RCC 7860 (cell line): ENCODE measurements around the gene PFKP.

Experiments used
- DNase-seq: peaks from one replicate; pipeline ENCODE4 v3.0.0-alpha.2; 2015; ENCODE audit warnings: low spot score
- FAIRE-seq: peaks from 2 replicates; lab custom pipeline; 2012; peaks lifted over from hg19 to GRCh38; lab: Jason Lieb, UNC

The PFKP gene

GRCh38 chr10:3129581-3130340 lies 62.4 kb downstream of the PFKP start:
- FAIRE-seq (no peak), DNase-seq (no peak)

- DNase-seq, result peak; percentile 35
- no peak for FAIRE-seq
Observed at GRCh38 chr10:3131098-3131497, 63.8 kb downstream of the PFKP start.

GRCh38 chr10:3132036-3133025 lies 65.0 kb downstream of the PFKP start:
- FAIRE-seq (no peak), DNase-seq (peak; percentile 31)

GRCh38 chr10:3133948-3134347 lies 66.6 kb downstream of the PFKP start:
- FAIRE-seq, result no peak

GRCh38 chr10:3135006-3135405 lies 67.7 kb downstream of the PFKP start:
- FAIRE-seq, result no peak
- DNase-seq, result no peak

More at GRCh38 chr10:3133948-3134347, 66.6 kb downstream of the PFKP start:
- DNase-seq, result no peak

GRCh38 chr10:3136336-3136735 lies 69.0 kb downstream of the PFKP start:
- no peak for FAIRE-seq
- no peak for DNase-seq

GRCh38 chr10:3136763-3137611 lies 69.6 kb downstream of the PFKP start:
- no peak for FAIRE-seq

GRCh38 chr10:3137958-3138726 lies 70.8 kb downstream of the PFKP start:
- FAIRE-seq (no peak), DNase-seq (no peak)

More at GRCh38 chr10:3136763-3137611, 69.6 kb downstream of the PFKP start:
- DNase-seq, result no peak

GRCh38 chr10:3139216-3139910 lies 72.0 kb downstream of the PFKP start:
- FAIRE-seq (no peak), DNase-seq (no peak)

- DNase-seq (no peak), FAIRE-seq (no peak)
Observed at GRCh38 chr10:3140280-3140679, 72.9 kb downstream of the PFKP start.

- FAIRE-seq (no peak), DNase-seq (no peak)
Observed at GRCh38 chr10:3141351-3142005, 74.1 kb downstream of the PFKP start.

GRCh38 chr10:3142146-3142875 lies 75.0 kb downstream of the PFKP start:
- FAIRE-seq (no peak), DNase-seq (no peak)

- no peak for FAIRE-seq
Observed at GRCh38 chr10:3143366-3143765, 76.0 kb downstream of the PFKP start.

GRCh38 chr10:3143791-3144434 lies 76.6 kb downstream of the PFKP start:
- no peak for DNase-seq
- no peak for FAIRE-seq

More at GRCh38 chr10:3143366-3143765, 76.0 kb downstream of the PFKP start:
- no peak for DNase-seq

- FAIRE-seq, result no peak
- DNase-seq, result no peak
Observed at GRCh38 chr10:3145366-3145765, 78.0 kb downstream of the PFKP start.

GRCh38 chr10:3146289-3146688 lies 78.9 kb downstream of the PFKP start:
- DNase-seq (no peak), FAIRE-seq (no peak)

- no peak for DNase-seq
- no peak for FAIRE-seq
Observed at GRCh38 chr10:3147117-3147820, 79.9 kb downstream of the PFKP start.
